Endothelial cell of umbilical vein (primary cell): ENCODE data around the gene RBM33. TPM values are rescaled to one million over a fixed set of nuclear protein-coding genes. Genes with fewer than 3 reads are reported as not detected.

ENCODE experiments used
- BruUV-seq: library from RNA; stranded (reverse); fragments of 400-500 nt; replicated peaks from 2 replicates; lab custom pipeline; 2021; lab: Mats Ljungman, UMichigan
- CTCF ChIA-PET: fragments of 300-600, 350-600 bp; sonication (Branson Sonifier 250); formaldehyde crosslinking; loops from one replicate; lab custom pipeline; 2021; ENCODE audit warnings: antibody characterized with exemption, inconsistent platforms; lab: Charles Lee
- POLR2A ChIA-PET: fragments of 300-600, 350-600 bp; sonication (Branson Sonifier 250); formaldehyde crosslinking; loops from one replicate; lab custom pipeline; 2021; ENCODE audit warnings: antibody characterized with exemption, inconsistent platforms; lab: Charles Lee
- DNase-seq: peaks from one replicate; pipeline ENCODE4 v3.0.0-alpha.2; 2011; ENCODE audit warnings: low read depth, low spot score
- FAIRE-seq: peaks from 2 replicates; lab custom pipeline; 2011; peaks lifted over from hg19 to GRCh38; lab: Jason Lieb, UNC
- H2AFZ ChIP-seq: 2 replicates; pipeline ENCODE4 v1.6.0; 2012; ENCODE audit warnings: low read depth, low read length, control low read depth, inconsistent platforms
- H3K27ac ChIP-seq: 2 replicates; pipeline ENCODE4 v1.5.1; 2011; ENCODE audit warnings: low read depth, mild to moderate bottlenecking, control low read depth, low read length, moderate library complexity; ENCODE audit not compliant: insufficient read depth
- H3K27me3 ChIP-seq, 2 experiments: 2 replicates each; pipeline versions ENCODE4 v1.6.0 to v1.6.1; 2011; ENCODE audit warnings: low read length in 2 of 2, mixed read lengths in 1 of 2; ENCODE audit not compliant: control insufficient read depth in 2 of 2, insufficient read depth in 2 of 2
- H3K36me3 ChIP-seq, 2 experiments: 2 replicates in 1 of 2; 3 replicates in 1 of 2; pipeline ENCODE4 v1.5.1; 2011; ENCODE audit warnings: low read length in 2 of 2, mild to moderate bottlenecking in 1 of 2, moderate library complexity in 1 of 2; ENCODE audit not compliant: control insufficient read depth in 2 of 2, insufficient read depth in 2 of 2; ENCODE audit errors: extremely low read depth in 1 of 2
- H3K4me1 ChIP-seq: 3 replicates; pipeline ENCODE4 v1.5.1; 2011; ENCODE audit warnings: mild to moderate bottlenecking, low read length; ENCODE audit not compliant: control insufficient read depth, insufficient read depth; ENCODE audit errors: extremely low read depth
- H3K4me2 ChIP-seq: 2 replicates; pipeline ENCODE4 v1.6.1; 2011; ENCODE audit warnings: low read length, control low read depth, mixed read lengths; ENCODE audit not compliant: insufficient read depth
- H3K4me3 ChIP-seq, 3 experiments: fragments of 200-600 bp in 1 of 3; sonication (generic), shearing (Covaris generic) in 1 of 3; replicated peaks in 1 of 3; 2 replicates each; pipeline ENCODE4 v1.5.1; 2011 to 2016; ENCODE audit warnings: control low read depth in 3 of 3, low read length in 3 of 3, mild to moderate bottlenecking in 2 of 3, inconsistent platforms in 1 of 3, low read depth in 1 of 3, moderate library complexity in 1 of 3; ENCODE audit not compliant: insufficient read depth in 1 of 3
- H3K79me2 ChIP-seq: 2 replicates; pipeline ENCODE4 v1.6.0; 2012; ENCODE audit warnings: low read length, inconsistent platforms; ENCODE audit not compliant: control insufficient read depth, insufficient read depth
- H3K9ac ChIP-seq: replicated peaks from 2 replicates; pipeline ENCODE3; 2011; ENCODE audit warnings: low read length, control low read depth; ENCODE audit not compliant: insufficient read depth; ENCODE audit errors: extremely low read depth
- H3K9me1 ChIP-seq: replicated peaks from 3 replicates; pipeline ENCODE4 v1.6.0; 2011; ENCODE audit warnings: mild to moderate bottlenecking, low read length; ENCODE audit not compliant: control insufficient read depth, insufficient read depth; ENCODE audit errors: extremely low read depth
- H3K9me3 ChIP-seq: replicated peaks from 2 replicates; pipeline ENCODE4 v1.5.1; 2012; ENCODE audit warnings: low read length, inconsistent platforms; ENCODE audit not compliant: control insufficient read depth, insufficient read depth
- H4K20me1 ChIP-seq: replicated peaks from 2 replicates; pipeline ENCODE3; 2011; ENCODE audit warnings: mild to moderate bottlenecking, low read length; ENCODE audit not compliant: control insufficient read depth, insufficient read depth; ENCODE audit errors: extremely low read depth
- EZH2 ChIP-seq: IDR thresholded peaks from 2 replicates; pipeline ENCODE4 v1.6.1; 2012; ENCODE audit warnings: borderline replicate concordance, low read depth, mild to moderate bottlenecking, moderate library complexity, low read length, inconsistent platforms; ENCODE audit not compliant: severe bottlenecking
- FOS ChIP-seq: IDR thresholded peaks from 2 replicates; pipeline ENCODE4 v1.6.1; 2011; ENCODE audit warnings: mild to moderate bottlenecking, low read length, moderate library complexity, borderline replicate concordance; ENCODE audit not compliant: insufficient read depth
- GATA2 ChIP-seq: IDR thresholded peaks from 2 replicates; pipeline ENCODE4 v1.7.0; 2011; ENCODE audit warnings: low read depth, mild to moderate bottlenecking, moderate library complexity, mixed read lengths, low read length; ENCODE audit not compliant: insufficient read length, insufficient read depth
- JUN ChIP-seq: IDR thresholded peaks from 2 replicates; pipeline ENCODE4 v1.6.1; 2011; ENCODE audit warnings: borderline replicate concordance, low read depth; ENCODE audit not compliant: insufficient read length, insufficient read depth
- MYC ChIP-seq: IDR thresholded peaks from one replicate; pipeline ENCODE4 v1.6.1; 2011; ENCODE audit warnings: mild to moderate bottlenecking, low read depth, low read length
- POLR2A ChIP-seq: IDR thresholded peaks from 2 replicates; pipeline ENCODE4 v1.6.1; 2012; ENCODE audit warnings: low read depth, mild to moderate bottlenecking, control low read depth, low read length
- POLR2AphosphoS5 ChIP-seq: IDR thresholded peaks from 2 replicates; pipeline ENCODE4 v1.6.1; 2012; ENCODE audit warnings: low read depth, mild to moderate bottlenecking, control low read depth, low read length, moderate library complexity; ENCODE audit not compliant: insufficient read depth
- dilution Hi-C: fragments of 300-500 bp; cut with MboI; formaldehyde crosslinking; loops from one replicate; pipeline ENCODE4 v1.15.0; 2019; ENCODE audit warnings: low sequenced_read_pairs; ENCODE audit not compliant: extremely low pct_ligation_motif_present
- intact Hi-C: fragments of 100-400 bp; cut with micrococcal nuclease; formaldehyde crosslinking; loops from one replicate; pipeline ENCODE4 v1.10.0; 2022
- polyA plus RNA-seq, 4 experiments: library from polyadenylated mRNA; depleted of rRNA in 3 of 4; stranded (reverse) in 3 of 4; unstranded in 1 of 4; fragments of >200 nt; gene quantifications; 2 replicates each; pipeline versions ENCODE4 v1.2.1 to v1.2.3, GENCODE V29; 2011 to 2012; ENCODE audit warnings: missing spikeins in 1 of 4
- total RNA-seq: library from RNA; stranded (reverse); gene quantifications from 2 replicates; pipeline ENCODE4 v1.2.3, GENCODE V29; 2021
- TF ChIP-seq, protein P1 (sequence below): IDR thresholded peaks from 2 replicates; pipeline ENCODE4 v1.6.1; 2011; ENCODE audit not compliant: insufficient read depth, insufficient read length
- TF ChIP-seq, protein P2 (sequence below), 2 donors: IDR thresholded peaks; 1 replicate in 1 of 2; 2 replicates in 1 of 2; pipeline ENCODE4 v1.5.1; 2011; ENCODE audit warnings: low read length in 2 of 2, mild to moderate bottlenecking in 2 of 2, moderate library complexity in 2 of 2, control low read depth in 1 of 2, inconsistent platforms in 1 of 2, low read depth in 1 of 2; ENCODE audit not compliant: insufficient read depth in 1 of 2; ENCODE audit errors: extremely low read depth in 1 of 2

RBM33 gene
- total and polyA plus RNA-seq, 2 donors (not counting 3 experiments of a cell fraction or from before 2014, with no cell fraction given): 16.2 to 68.2 TPM

DNA sequence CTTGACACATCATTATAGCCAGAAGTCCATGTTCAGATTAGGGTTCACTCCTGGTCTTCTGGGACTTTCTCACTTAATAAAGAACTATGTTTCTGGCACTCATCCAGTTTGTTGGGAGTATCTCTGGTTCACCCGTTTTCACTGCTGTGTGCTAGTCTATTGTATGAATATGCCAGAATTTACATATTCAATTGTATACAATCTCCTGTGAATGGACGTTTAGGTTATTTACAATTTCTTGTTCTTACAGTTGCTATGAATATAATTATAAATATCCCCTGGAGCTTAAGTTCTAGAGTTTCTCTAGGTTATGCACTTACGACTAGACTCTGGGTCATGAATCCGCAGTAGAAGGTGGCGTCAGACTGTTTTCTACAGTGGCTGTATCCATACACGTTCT lies 20.0 kb upstream of the RBM33 start:
- no peak for FAIRE-seq
- ChIA-PET CTCF (no interaction called here), POLR2A (no interaction called here)
- no peak for DNase-seq
- no peak overlapping the region for H3K4me2 ChIP-seq
- no peaks in the 10 kb centered on the region for H3K9me3 ChIP-seq
- BruUV-seq: no TSS peak
- no peaks in the 10 kb centered on the region for H3K9me1 ChIP-seq
- H4K20me1 ChIP-seq: no peaks in the 10 kb centered on the region
- no peaks in the 10 kb centered on the region for H3K4me1 ChIP-seq
- no peaks in the 10 kb centered on the region for H3K79me2 ChIP-seq
- H3K27me3 ChIP-seq: peaks cover 0 to 3% of the 10 kb centered on the region in 2 experiments
- intact Hi-C loops: no loop called here
- H3K36me3 ChIP-seq: no peaks in the 10 kb centered on the region
- no peak overlapping the region for H3K9ac ChIP-seq
- TF ChIP-seq EZH2 (no peak), FOS (no peak), GATA2 (no peak), JUN (no peak), POLR2A (no peak), POLR2AphosphoS5 (no peak), MYC (no peak)
- TF ChIP-seq, protein P1, sequence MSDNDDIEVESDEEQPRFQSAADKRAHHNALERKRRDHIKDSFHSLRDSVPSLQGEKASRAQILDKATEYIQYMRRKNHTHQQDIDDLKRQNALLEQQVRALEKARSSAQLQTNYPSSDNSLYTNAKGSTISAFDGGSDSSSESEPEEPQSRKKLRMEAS: no peak
- TF ChIP-seq, protein P2, sequence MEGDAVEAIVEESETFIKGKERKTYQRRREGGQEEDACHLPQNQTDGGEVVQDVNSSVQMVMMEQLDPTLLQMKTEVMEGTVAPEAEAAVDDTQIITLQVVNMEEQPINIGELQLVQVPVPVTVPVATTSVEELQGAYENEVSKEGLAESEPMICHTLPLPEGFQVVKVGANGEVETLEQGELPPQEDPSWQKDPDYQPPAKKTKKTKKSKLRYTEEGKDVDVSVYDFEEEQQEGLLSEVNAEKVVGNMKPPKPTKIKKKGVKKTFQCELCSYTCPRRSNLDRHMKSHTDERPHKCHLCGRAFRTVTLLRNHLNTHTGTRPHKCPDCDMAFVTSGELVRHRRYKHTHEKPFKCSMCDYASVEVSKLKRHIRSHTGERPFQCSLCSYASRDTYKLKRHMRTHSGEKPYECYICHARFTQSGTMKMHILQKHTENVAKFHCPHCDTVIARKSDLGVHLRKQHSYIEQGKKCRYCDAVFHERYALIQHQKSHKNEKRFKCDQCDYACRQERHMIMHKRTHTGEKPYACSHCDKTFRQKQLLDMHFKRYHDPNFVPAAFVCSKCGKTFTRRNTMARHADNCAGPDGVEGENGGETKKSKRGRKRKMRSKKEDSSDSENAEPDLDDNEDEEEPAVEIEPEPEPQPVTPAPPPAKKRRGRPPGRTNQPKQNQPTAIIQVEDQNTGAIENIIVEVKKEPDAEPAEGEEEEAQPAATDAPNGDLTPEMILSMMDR (IDR thresholded peaks at IDR 0.05; ENCODE audit: extremely low read depth in 1 of 2, insufficient read depth in 1 of 2, low read depth in 1 of 2, low read length in 2 of 2): no peak
- dilution Hi-C loops: no loop called here
- H3K27ac ChIP-seq: no peak overlapping the region
- no peak overlapping the region for H2AFZ ChIP-seq
- H3K4me3 ChIP-seq: no peak overlapping the region
